DLD1 (cell line): ENCODE results near the gene CLDN4.
"Not testable (repeated sequence)": the region's sequence is repeated elsewhere in the genome, so short reads cannot be mapped to it uniquely, and the experiment has no call there.

Source experiments
- in situ Hi-C: cut with HindIII; loops from 2 replicates; pipeline ENCODE4 v1.10.0; 2017; ENCODE audit warnings: low sequenced_read_pairs

CLDN4 gene

GRCh38 chr7:73842067-73842976, 11.5 kb downstream of the CLDN4 start, which contains the start of gene METTL27:
TSS of gene METTL27 (minus strand) at chr7:73842516. CDS start at chr7:73842140, 376 bp downstream.
- in situ Hi-C loops, result no loop called here

- in situ Hi-C loops, result no loop called here
Measured at GRCh38 chr7:73844131-73844547, 13.3 kb downstream of the CLDN4 start.

GRCh38 chr7:73844848-73845460, 14.2 kb downstream of the CLDN4 start:
- in situ Hi-C loops, result no loop called here

- in situ Hi-C loops, result not testable (repeated sequence)
Measured at GRCh38 chr7:73845701-73846195, 15.0 kb downstream of the CLDN4 start.

GRCh38 chr7:73847941-73848723, 17.3 kb downstream of the CLDN4 start:
- in situ Hi-C loops, result no loop called here

- in situ Hi-C loops, result no loop called here
Measured at GRCh38 chr7:73850781-73851207, 20.0 kb downstream of the CLDN4 start.

- in situ Hi-C loops, result no loop called here
Measured at GRCh38 chr7:73851410-73852338, 20.9 kb downstream of the CLDN4 start.

- in situ Hi-C loops, result no loop called here
Measured at GRCh38 chr7:73852500-73852899, 21.7 kb downstream of the CLDN4 start.

- in situ Hi-C loops, result no loop called here
Measured at GRCh38 chr7:73856941-73857340, 26.1 kb downstream of the CLDN4 start.

- in situ Hi-C loops, result no loop called here
Measured at GRCh38 chr7:73858807-73859206, 28.0 kb downstream of the CLDN4 start.

GRCh38 chr7:73860859-73861258, 30.1 kb downstream of the CLDN4 start, which contains the start of gene TMEM270:
TSS of gene TMEM270 (plus strand) at chr7:73861159. CDS start at chr7:73861195, 36 bp downstream.
- in situ Hi-C loops, result loop anchor here (10.0 kb wide), 2 partner anchors 94 to 154 kb away; no protein-coding TSS in a partner anchor

- in situ Hi-C loops, result loop anchor here (10.0 kb wide), 2 partner anchors 93 to 153 kb away; no protein-coding TSS in a partner anchor
Measured at GRCh38 chr7:73861305-73861704, 30.5 kb downstream of the CLDN4 start.

GRCh38 chr7:73864981-73865711, 34.4 kb downstream of the CLDN4 start:
- in situ Hi-C loops, result loop anchor here (10.0 kb wide), 2 partner anchors 90 to 150 kb away; no protein-coding TSS in a partner anchor

- in situ Hi-C loops, result loop anchor here (10.0 kb wide), 2 partner anchors 89 to 149 kb away; no protein-coding TSS in a partner anchor
Measured at GRCh38 chr7:73865738-73866445, 35.1 kb downstream of the CLDN4 start.

GRCh38 chr7:73866446-73866767, 35.6 kb downstream of the CLDN4 start:
- in situ Hi-C loops, result loop anchor here (10.0 kb wide), 2 partner anchors 88 to 148 kb away; no protein-coding TSS in a partner anchor

GRCh38 chr7:73869011-73869798, 38.4 kb downstream of the CLDN4 start:
- in situ Hi-C loops, result loop anchor here (10.0 kb wide), 2 partner anchors 86 to 146 kb away; no protein-coding TSS in a partner anchor

- in situ Hi-C loops, result no loop called here
Measured at GRCh38 chr7:73870041-73870492, 39.3 kb downstream of the CLDN4 start.
